Omental fat pad (tissue), 4 donors: ENCODE results near the gene TTLL11. TPM values are rescaled to one million over a fixed set of nuclear protein-coding genes. Genes with fewer than 3 reads are reported as not detected.

Source experiments
- ATAC-seq: fragments of 150-250 bp; one replicate; pipeline ENCODE4 v1.9.1; 2016; ENCODE audit warnings: mild to moderate bottlenecking, moderate library complexity; ENCODE audit not compliant: low FRiP score
- DNase-seq: peaks from one replicate; pipeline ENCODE4 v3.0.0-alpha.2; 2019; ENCODE audit warnings: low spot score
- CTCF ChIP-seq, 3 donors: fragments of 450-650 bp; IDR thresholded peaks; one replicate each; pipeline ENCODE4 v1.5.1; 2016 to 2017; ENCODE audit warnings: antibody characterized with exemption in 3 of 3, mild to moderate bottlenecking in 3 of 3, moderate library complexity in 2 of 3
- total RNA-seq, 4 donors: library from RNA; depleted of rRNA; stranded (reverse); fragments of >200 nt; gene quantifications; one replicate each; pipeline ENCODE4 v1.1.0, GENCODE V29; 2016

TTLL11 gene
- total RNA-seq, 4 donors from 2014 or later, result 7.0 to 16.0 (median 10.2) TPM

DNA sequence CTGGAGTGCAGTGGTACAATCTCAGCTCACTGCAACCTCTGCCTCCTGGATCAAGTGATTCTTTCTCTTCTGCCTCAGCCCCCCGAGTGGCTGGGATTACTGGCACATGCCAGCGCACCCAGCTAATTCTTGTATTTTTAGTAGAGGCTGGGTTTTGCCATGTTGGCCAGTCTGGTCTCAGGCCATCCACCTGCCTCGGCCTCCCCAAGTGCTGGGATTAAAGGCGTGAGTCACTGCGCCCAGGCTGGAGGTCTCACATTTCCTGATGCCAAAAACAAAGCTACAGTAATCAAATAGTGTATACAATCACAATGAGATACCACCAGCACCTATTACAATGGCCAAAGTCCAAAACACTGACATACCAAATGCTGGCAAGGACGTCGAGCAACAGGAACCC lies 51.1 kb downstream of the TTLL11 start:
- TF ChIP-seq CTCF (IDR thresholded peaks at IDR 0.05), result no peak
- DNase-seq (no peak), ATAC-seq (no peak)

GRCh38 chr9:122040561-122041242 lies 52.4 kb downstream of the TTLL11 start:
- DNase-seq (no peak), ATAC-seq (no peak)
- TF ChIP-seq CTCF (IDR thresholded peaks at IDR 0.05), result no peak

GRCh38 chr9:122039234-122039633 lies 53.9 kb downstream of the TTLL11 start:
- no peak for TF ChIP-seq CTCF (IDR thresholded peaks at IDR 0.05)
- ATAC-seq (no peak), DNase-seq (no peak)

DNA sequence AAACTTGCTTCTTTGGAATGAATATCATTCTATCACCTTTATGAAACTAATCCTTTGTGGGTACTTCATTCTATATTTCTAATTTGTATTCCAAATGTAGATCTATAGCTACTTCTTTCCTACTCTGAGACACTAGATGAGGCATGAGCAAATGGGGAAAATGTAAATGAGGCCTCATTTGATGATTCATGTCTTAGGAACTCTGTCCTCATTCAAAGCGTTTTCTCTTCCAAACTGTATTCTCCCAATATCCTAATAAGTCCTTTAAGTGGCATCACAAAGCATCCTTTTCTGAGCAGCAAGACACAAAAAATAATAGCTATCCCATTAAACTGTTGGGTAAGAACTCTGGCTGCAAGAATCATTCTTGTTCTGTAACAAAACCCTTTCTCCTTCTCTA lies 56.1 kb downstream of the TTLL11 start:
- no peak for TF ChIP-seq CTCF (IDR thresholded peaks at IDR 0.05)
- no peak for ATAC-seq
- DNase-seq, result no peak

DNA sequence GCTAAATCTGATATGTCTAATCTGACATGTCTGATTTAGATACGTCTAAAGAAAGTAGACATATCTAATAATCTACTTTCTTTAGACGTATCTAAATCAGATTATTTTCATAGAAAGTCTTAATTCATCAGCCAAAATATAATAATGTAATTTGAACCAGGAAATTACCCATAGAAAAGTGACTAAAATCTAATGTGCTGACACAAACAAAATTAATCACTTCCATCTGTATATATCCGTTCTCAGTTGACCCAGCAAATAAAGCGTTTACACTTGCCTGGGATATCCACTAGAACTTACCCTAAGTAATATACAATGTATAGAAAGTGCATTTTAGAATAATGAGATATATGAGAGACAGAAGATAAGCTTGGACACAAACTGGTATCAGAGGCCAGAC lies 56.7 kb downstream of the TTLL11 start:
- ATAC-seq, result no peak
- TF ChIP-seq CTCF (IDR thresholded peaks at IDR 0.05), result no peak
- no peak for DNase-seq

- DNase-seq (no peak), ATAC-seq (no peak)
- no peak for TF ChIP-seq CTCF (IDR thresholded peaks at IDR 0.05)
These were observed 59.2 kb downstream of the TTLL11 start for GRCh38 chr9:122033775-122034373.

DNA sequence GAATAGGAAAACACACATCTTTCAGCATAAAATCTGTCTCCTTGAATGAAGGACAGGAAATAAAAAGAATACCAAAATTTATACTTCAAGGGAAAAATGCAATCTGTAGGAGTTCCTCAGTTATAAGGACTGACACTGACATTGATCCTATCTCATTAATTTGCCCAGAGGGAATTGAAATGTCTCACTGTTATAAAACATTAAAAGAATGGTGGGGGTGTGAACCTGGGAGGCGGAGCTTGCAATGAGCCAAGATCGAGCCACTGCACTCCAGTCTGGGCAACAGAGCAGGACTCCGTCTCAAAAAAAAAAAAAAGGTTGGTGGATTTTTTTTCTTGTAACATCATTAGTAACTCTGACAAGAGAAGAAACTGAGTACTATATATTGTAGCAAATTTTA lies 60.8 kb downstream of the TTLL11 start:
- no peak for TF ChIP-seq CTCF (IDR thresholded peaks at IDR 0.05)
- ATAC-seq (no peak), DNase-seq (no peak)
